H1 (cell line): ENCODE results near the gene L3MBTL4. TPM values are rescaled to one million over a fixed set of nuclear protein-coding genes. Genes with fewer than 3 reads are reported as not detected.

ENCODE experiments used
- CTCF ChIA-PET: fragments of 300-600 bp; sonication (Branson Sonifier 250); formaldehyde crosslinking; loops from one replicate; lab custom pipeline; 2021; ENCODE audit not compliant: partially characterized antibody; lab: Charles Lee
- POLR2A ChIA-PET: fragments of 300-600 bp; sonication (Branson Sonifier 250); formaldehyde crosslinking; loops from one replicate; lab custom pipeline; 2021; ENCODE audit warnings: inconsistent platforms; ENCODE audit not compliant: partially characterized antibody; lab: Charles Lee
- DNase-seq, 2 experiments: peaks; one replicate each; pipeline versions ENCODE4 v3.0.0 to v3.0.0-alpha.2; 2010 to 2022; ENCODE audit warnings: low spot score in 2 of 2, low read depth in 1 of 2, mixed read lengths in 1 of 2
- FAIRE-seq: peaks from 2 replicates; lab custom pipeline; 2011; peaks lifted over from hg19 to GRCh38; lab: Jason Lieb, UNC
- H2AFZ ChIP-seq: 2 replicates; pipeline ENCODE4 v1.8.1; 2012; ENCODE audit warnings: low read length, inconsistent platforms
- H2AK5ac ChIP-seq: 2 replicates; pipeline ENCODE4 v1.6.1; 2013; ENCODE audit warnings: low read depth, low read length
- H2BK120ac ChIP-seq: replicated peaks from 2 replicates; pipeline ENCODE3; 2013; ENCODE audit warnings: low read depth, low read length, inconsistent platforms
- H2BK12ac ChIP-seq: 2 replicates; pipeline ENCODE4 v1.6.1; 2013; ENCODE audit warnings: low read depth, low read length
- H2BK15ac ChIP-seq: 2 replicates; pipeline ENCODE4 v1.6.1; 2013; ENCODE audit warnings: low read length
- H2BK20ac ChIP-seq: 2 replicates; pipeline ENCODE4 v1.6.1; 2013; ENCODE audit warnings: low read length
- H2BK5ac ChIP-seq: 2 replicates; pipeline ENCODE4 v1.6.1; 2013; ENCODE audit warnings: low read depth, low read length
- H3K14ac ChIP-seq: 2 replicates; pipeline ENCODE4 v1.6.1; 2013; ENCODE audit warnings: inconsistent platforms; ENCODE audit not compliant: insufficient read length
- H3K18ac ChIP-seq: 2 replicates; pipeline ENCODE4 v1.6.1; 2013; ENCODE audit warnings: low read length; ENCODE audit errors: extremely low read depth
- H3K23ac ChIP-seq: 2 replicates; pipeline ENCODE4 v1.6.1; 2013; ENCODE audit warnings: inconsistent platforms; ENCODE audit not compliant: insufficient read length
- H3K23me2 ChIP-seq: 2 replicates; pipeline ENCODE4 v1.6.1; 2013; ENCODE audit warnings: low read depth, low read length
- H3K27ac ChIP-seq: 2 replicates; pipeline ENCODE4 v1.6.1; 2011; ENCODE audit warnings: low read depth, low read length, inconsistent platforms
- H3K27me3 ChIP-seq, 4 experiments: replicated peaks in 1 of 4; 1 replicate in 1 of 4; 2 replicates in 3 of 4; pipeline versions ENCODE4 v1.6.1 to v1.8.1; 2011 to 2013; ENCODE audit warnings: low read length in 3 of 4, mild to moderate bottlenecking in 3 of 4, inconsistent platforms in 2 of 4, mixed read lengths in 2 of 4, moderate library complexity in 1 of 4; ENCODE audit not compliant: control insufficient read depth in 3 of 4, insufficient read depth in 3 of 4; ENCODE audit errors: extremely low read depth in 1 of 4
- H3K36me3 ChIP-seq, 4 experiments: 2 replicates each; pipeline versions ENCODE4 v1.6.1 to v1.8.1; 2011 to 2013; ENCODE audit warnings: mild to moderate bottlenecking in 4 of 4, low read length in 3 of 4, moderate library complexity in 2 of 4, control low read depth in 1 of 4, inconsistent platforms in 1 of 4; ENCODE audit not compliant: insufficient read depth in 4 of 4, control insufficient read depth in 2 of 4
- H3K4ac ChIP-seq: replicated peaks from 2 replicates; pipeline ENCODE3; 2013; ENCODE audit warnings: low read length, low read depth, mixed read lengths, inconsistent platforms; ENCODE audit not compliant: insufficient read length
- H3K4me1 ChIP-seq, 4 experiments: replicated peaks in 1 of 4; 1 replicate in 1 of 4; 2 replicates in 3 of 4; pipeline versions ENCODE4 v1.6.1 to v1.8.1; 2011 to 2013; ENCODE audit warnings: low read length in 3 of 4, inconsistent platforms in 2 of 4, mixed read lengths in 1 of 4; ENCODE audit not compliant: insufficient read depth in 4 of 4, control insufficient read depth in 3 of 4
- H3K4me2 ChIP-seq, 2 experiments: 2 replicates each; pipeline versions ENCODE4 v1.6.1 to v1.8.1; 2011 to 2013; ENCODE audit warnings: low read depth in 2 of 2, low read length in 2 of 2, control low read depth in 1 of 2, inconsistent platforms in 1 of 2, mild to moderate bottlenecking in 1 of 2; ENCODE audit not compliant: insufficient read depth in 1 of 2
- H3K4me3 ChIP-seq, 4 experiments: fragments of 200-600, 300-600 bp in 1 of 4; sonication (generic), shearing (Covaris generic), sonication (Bioruptor Twin) in 1 of 4; 2 replicates each; pipeline versions ENCODE4 v1.5.1 to v1.8.1; 2011 to 2016; ENCODE audit warnings: low read length in 4 of 4, low read depth in 3 of 4, control low read depth in 2 of 4, inconsistent platforms in 2 of 4, mild to moderate bottlenecking in 2 of 4, mixed read lengths in 1 of 4, moderate library complexity in 1 of 4; ENCODE audit not compliant: insufficient read depth in 2 of 4; ENCODE audit errors: extremely low read depth in 1 of 4
- H3K56ac ChIP-seq: replicated peaks from 2 replicates; pipeline ENCODE3; 2013; ENCODE audit warnings: low read depth, mild to moderate bottlenecking, mixed read lengths, low read length, inconsistent platforms; ENCODE audit not compliant: insufficient read length
- H3K79me1 ChIP-seq: 2 replicates; pipeline ENCODE4 v1.6.1; 2013; ENCODE audit warnings: low read depth, low read length, control low read depth
- H3K79me2 ChIP-seq, 2 experiments: 2 replicates each; pipeline versions ENCODE4 v1.6.1 to v1.8.1; 2012 to 2013; ENCODE audit warnings: low read length in 2 of 2, mild to moderate bottlenecking in 2 of 2, inconsistent platforms in 1 of 2; ENCODE audit not compliant: insufficient read depth in 2 of 2, control insufficient read depth in 1 of 2
- H3K9ac ChIP-seq, 4 experiments: replicated peaks in 1 of 4; 1 replicate in 1 of 4; 2 replicates in 3 of 4; pipeline versions ENCODE4 v1.6.1 to v1.8.1; 2011 to 2013; ENCODE audit warnings: low read depth in 3 of 4, low read length in 3 of 4, control low read depth in 2 of 4, mild to moderate bottlenecking in 2 of 4, moderate library complexity in 2 of 4, inconsistent platforms in 1 of 4; ENCODE audit errors: extremely low read depth in 1 of 4
- H3K9me3 ChIP-seq, 2 experiments: 2 replicates each; pipeline versions ENCODE4 v1.6.1 to v1.8.1; 2012 to 2013; ENCODE audit warnings: mild to moderate bottlenecking in 2 of 2, moderate library complexity in 2 of 2, control low read depth in 1 of 2, inconsistent platforms in 1 of 2, low read depth in 1 of 2, low read length in 1 of 2, mixed read lengths in 1 of 2; ENCODE audit not compliant: insufficient read depth in 2 of 2
- H4K20me1 ChIP-seq, 2 experiments: replicated peaks in 1 of 2; 2 replicates each; pipeline versions ENCODE3 to v1.8.1; 2011 to 2013; ENCODE audit warnings: inconsistent platforms in 2 of 2, low read length in 2 of 2, mild to moderate bottlenecking in 1 of 2; ENCODE audit not compliant: insufficient read depth in 2 of 2, control insufficient read depth in 1 of 2
- H4K5ac ChIP-seq: 2 replicates; pipeline ENCODE4 v1.6.1; 2013; ENCODE audit warnings: low read length, low read depth, mixed read lengths, inconsistent platforms; ENCODE audit not compliant: insufficient read length
- H4K8ac ChIP-seq: 2 replicates; pipeline ENCODE4 v1.8.0; 2013; ENCODE audit warnings: mild to moderate bottlenecking, moderate library complexity, low read length, inconsistent platforms; ENCODE audit not compliant: insufficient read depth; ENCODE audit errors: extremely low read depth
- H4K91ac ChIP-seq: replicated peaks from 2 replicates; pipeline ENCODE3; 2013; ENCODE audit warnings: low read length, mixed read lengths, inconsistent platforms; ENCODE audit not compliant: insufficient read length
- CEBPB ChIP-seq: IDR thresholded peaks from 2 replicates; pipeline ENCODE4 v1.6.1; 2012; ENCODE audit warnings: low read depth, low read length
- PHF8 ChIP-seq: fragments of 200-600 bp; sonication (generic); conservative IDR thresholded peaks from 2 replicates; pipeline ENCODE4 v1.7.1; 2012; ENCODE audit warnings: low read depth, mild to moderate bottlenecking, inconsistent platforms, low read length, moderate library complexity
- WGBS, 2 experiments: shearing (Covaris generic) in 1 of 2; methylation state at CpG; one replicate each; pipeline versions ENCODE4 v1.1.6 to v1.1.7; 2013 to 2015; ENCODE audit warnings: low lambda C conversion rate in 2 of 2, mixed read lengths in 2 of 2, inconsistent platforms in 1 of 2, low coverage in 1 of 2, missing lambda C conversion rate in 1 of 2; ENCODE audit not compliant: insufficient replicate concordance in 2 of 2, insufficient coverage in 1 of 2, insufficient read length in 1 of 2; ENCODE audit errors: extremely low coverage in 1 of 2, missing lambda C conversion rate in 1 of 2; 5-methylcytosine and 5-hydroxymethylcytosine counted together
- polyA plus RNA-seq, 7 experiments: library from polyadenylated mRNA; depleted of rRNA in 3 of 7; stranded (reverse) in 5 of 7; unstranded in 2 of 7; fragments of >200 nt in 5 of 7; fragments of 200-250 nt in 2 of 7; gene quantifications; 1 replicate in 5 of 7; 2 replicates in 1 of 7; 4 replicates in 1 of 7; pipeline versions ENCODE4 v1.2.1 to v1.2.3, GENCODE V29; 2011 to 2013; ENCODE audit warnings: missing spikeins in 2 of 7, mixed read lengths in 2 of 7
- total RNA-seq: library from RNA; stranded (reverse); fragmentation: NEBNext Ultra II Directional; extraction: Animal tissue kit (Norgen Biotek cat#: 25700); gene quantifications from 2 replicates; pipeline ENCODE4 v1.2.1, GENCODE V29; 2021

L3MBTL4 gene
- total and polyA plus RNA-seq, 2 of the 8 experiments (the other 6 are each of a cell fraction or from before 2014, with no cell fraction given), result 1.0 to 2.1 TPM

DNA sequence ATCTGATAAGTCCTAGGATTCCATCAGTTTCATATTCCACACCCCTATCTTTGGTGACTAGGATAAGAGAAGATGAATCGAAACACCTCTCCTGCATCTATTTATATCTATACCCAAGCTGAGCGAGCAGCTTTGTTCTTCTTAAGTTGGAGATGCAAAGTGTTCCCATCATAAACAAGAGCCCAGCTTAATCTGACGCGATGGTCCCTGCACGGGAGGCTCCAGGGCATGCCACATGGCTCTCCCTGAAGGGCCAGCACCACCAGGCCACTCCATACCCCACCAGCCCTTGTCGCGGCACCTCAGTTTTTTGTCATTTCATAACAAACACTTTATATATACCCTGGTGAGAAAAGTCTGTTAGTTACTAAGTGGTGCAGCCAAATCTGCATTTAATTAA lies 255.3 kb downstream of the L3MBTL4 start:
- CTCF ChIA-PET, result interaction anchor here (0.8 to 1.2 kb wide), 2 partner anchors 11 to 60 kb away, joined by 3 to 4 read pairs; no protein-coding TSS in a partner anchor
- no peak overlapping the region for H2BK120ac ChIP-seq
- H4K91ac ChIP-seq, result no peak overlapping the region
- no peak overlapping the region for H4K8ac ChIP-seq
- no peak overlapping the region for H2BK12ac ChIP-seq
- no peak overlapping the region for H3K14ac ChIP-seq
- H3K18ac ChIP-seq, result no peak overlapping the region
- H2BK15ac ChIP-seq, result no peak overlapping the region
- no peak overlapping the region for H3K4ac ChIP-seq
- WGBS, 2 experiments, result 98% methylated on average over 7 of the region's 7 CpGs; no CpG with 5 or more reads in 1 of the 2 experiments
- H2BK5ac ChIP-seq, result no peak overlapping the region
- H3K9me3 ChIP-seq, result peaks cover 12 to 17% of the 10 kb centered on the region in 2 experiments
- no peaks in the 10 kb centered on the region for H3K27me3 ChIP-seq
- no peaks in the 10 kb centered on the region for H3K79me1 ChIP-seq
- H3K36me3 ChIP-seq, result no peaks in the 10 kb centered on the region; a peak in 2 of 8 replicates
- H2AK5ac ChIP-seq, result no peak overlapping the region
- POLR2A ChIA-PET, result no interaction called here
- no peak overlapping the region for H3K4me3 ChIP-seq
- no peaks in the 10 kb centered on the region for H4K20me1 ChIP-seq
- no peak overlapping the region for H3K27ac ChIP-seq
- no peaks in the 10 kb centered on the region; a peak in 1 of 7 replicates for H3K4me1 ChIP-seq
- FAIRE-seq (no peak), DNase-seq (no peak)
- H3K79me2 ChIP-seq, result no peaks in the 10 kb centered on the region
- H3K4me2 ChIP-seq, result no peak overlapping the region
- no peak overlapping the region for H4K5ac ChIP-seq
- H3K23me2 ChIP-seq, result peaks cover 1% of the 10 kb centered on the region; the same call in 1 of the 2 replicates
- H3K23ac ChIP-seq, result no peak overlapping the region
- no peak overlapping the region for H3K9ac ChIP-seq
- H2BK20ac ChIP-seq, result no peak overlapping the region
- no peak overlapping the region for H2AFZ ChIP-seq
- no peak overlapping the region for H3K56ac ChIP-seq
- TF ChIP-seq CEBPB (no peak), PHF8 (no peak)
